Measurements from ENCODE around the gene NIM1K. TPM values are rescaled to one million over a fixed set of nuclear protein-coding genes. Genes with fewer than 3 reads are reported as not detected.

The NIM1K gene
- total RNA-seq, 1 donor from 2014 or later: 0.25 TPM

GRCh38 chr5:43281840-43282658, 90.0 kb downstream of the NIM1K start:
- no peak overlapping the region for H3K27ac ChIP-seq (replicated peaks)
- H3K36me3 ChIP-seq: peaks cover 5% of the 10 kb centered on the region
- no peaks in the 10 kb centered on the region for H3K27me3 ChIP-seq (ENCODE audit: low read depth)
- no peak overlapping the region for H3K4me3 ChIP-seq
- H3K4me1 ChIP-seq: no peaks in the 10 kb centered on the region
- TF ChIP-seq, protein P1, sequence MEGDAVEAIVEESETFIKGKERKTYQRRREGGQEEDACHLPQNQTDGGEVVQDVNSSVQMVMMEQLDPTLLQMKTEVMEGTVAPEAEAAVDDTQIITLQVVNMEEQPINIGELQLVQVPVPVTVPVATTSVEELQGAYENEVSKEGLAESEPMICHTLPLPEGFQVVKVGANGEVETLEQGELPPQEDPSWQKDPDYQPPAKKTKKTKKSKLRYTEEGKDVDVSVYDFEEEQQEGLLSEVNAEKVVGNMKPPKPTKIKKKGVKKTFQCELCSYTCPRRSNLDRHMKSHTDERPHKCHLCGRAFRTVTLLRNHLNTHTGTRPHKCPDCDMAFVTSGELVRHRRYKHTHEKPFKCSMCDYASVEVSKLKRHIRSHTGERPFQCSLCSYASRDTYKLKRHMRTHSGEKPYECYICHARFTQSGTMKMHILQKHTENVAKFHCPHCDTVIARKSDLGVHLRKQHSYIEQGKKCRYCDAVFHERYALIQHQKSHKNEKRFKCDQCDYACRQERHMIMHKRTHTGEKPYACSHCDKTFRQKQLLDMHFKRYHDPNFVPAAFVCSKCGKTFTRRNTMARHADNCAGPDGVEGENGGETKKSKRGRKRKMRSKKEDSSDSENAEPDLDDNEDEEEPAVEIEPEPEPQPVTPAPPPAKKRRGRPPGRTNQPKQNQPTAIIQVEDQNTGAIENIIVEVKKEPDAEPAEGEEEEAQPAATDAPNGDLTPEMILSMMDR (IDR thresholded peaks at IDR 0.05; ENCODE audit: borderline replicate concordance): no peak
- no peaks in the 10 kb centered on the region for H3K9me3 ChIP-seq (replicated peaks)
- no peak for DNase-seq
- intact Hi-C loops (cut with micrococcal nuclease): no loop called here

DNA sequence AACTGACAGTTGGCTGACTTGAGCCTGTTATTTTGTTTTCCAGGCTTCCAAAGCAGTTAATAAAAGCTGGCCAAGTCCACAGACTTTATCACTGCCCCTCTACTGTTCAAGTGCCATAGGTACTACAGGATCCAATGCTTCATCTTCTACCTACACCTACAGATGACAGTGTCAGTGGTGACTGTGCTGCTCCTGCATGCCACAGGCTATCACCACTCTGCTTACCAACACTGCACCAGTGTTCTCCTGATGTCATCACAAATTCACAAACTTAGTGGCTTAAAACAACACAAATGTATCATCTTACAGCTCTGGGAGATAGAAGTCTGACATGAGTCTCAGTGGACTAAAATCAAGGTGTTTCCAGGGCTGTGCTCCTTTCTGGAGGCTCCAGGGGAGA, 94.6 kb downstream of the NIM1K start:
- TF ChIP-seq, protein P1 (IDR thresholded peaks at IDR 0.05; ENCODE audit: borderline replicate concordance): no peak
- Histone ChIP-seq H3K4me3 (no peak overlapping the region), H3K36me3 (peaks cover 35% of the 10 kb centered on the region), H3K27ac (replicated peaks) (no peak overlapping the region), H3K9me3 (replicated peaks) (no peaks in the 10 kb centered on the region), H3K4me1 (peaks cover 27% of the 10 kb centered on the region), H3K27me3 (ENCODE audit: low read depth) (no peaks in the 10 kb centered on the region)
- DNase-seq: no peak
- intact Hi-C loops (cut with micrococcal nuclease): no loop called here

DNA sequence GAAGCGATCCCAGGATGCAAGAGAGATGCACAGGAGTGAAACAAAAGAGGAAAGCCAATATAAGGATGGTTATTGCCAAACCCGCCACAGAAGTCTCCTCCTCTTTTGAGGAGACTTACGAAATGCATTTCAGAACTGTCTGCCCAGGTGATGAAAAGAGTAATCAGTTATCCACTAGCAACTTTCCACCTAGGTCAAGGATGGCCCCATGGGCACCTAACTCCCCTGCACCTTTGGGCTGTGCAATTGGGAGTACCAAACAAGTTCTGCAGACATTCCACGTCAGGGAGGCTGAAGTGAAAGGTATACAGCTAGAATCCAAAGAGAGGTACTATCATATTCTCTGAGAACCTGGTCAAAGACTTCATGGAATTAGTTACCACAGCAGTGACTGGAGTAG, 95.5 kb downstream of the NIM1K start:
- Histone ChIP-seq H3K4me3 (no peak overlapping the region), H3K9me3 (replicated peaks) (no peaks in the 10 kb centered on the region), H3K4me1 (peaks cover 27% of the 10 kb centered on the region), H3K27me3 (ENCODE audit: low read depth) (no peaks in the 10 kb centered on the region), H3K27ac (replicated peaks) (no peak overlapping the region), H3K36me3 (peaks cover 44% of the 10 kb centered on the region)
- intact Hi-C loops (cut with micrococcal nuclease): no loop called here
- no peak for DNase-seq
- TF ChIP-seq, protein P1 (IDR thresholded peaks at IDR 0.05; ENCODE audit: borderline replicate concordance): no peak

GRCh38 chr5:43288269-43288831, 96.3 kb downstream of the NIM1K start:
- Histone ChIP-seq H3K27me3 (ENCODE audit: low read depth) (no peaks in the 10 kb centered on the region), H3K9me3 (replicated peaks) (no peaks in the 10 kb centered on the region), H3K36me3 (peaks cover 52% of the 10 kb centered on the region), H3K4me1 (peaks cover 27% of the 10 kb centered on the region), H3K27ac (replicated peaks) (no peak overlapping the region), H3K4me3 (no peak overlapping the region)
- DNase-seq: no peak
- TF ChIP-seq, protein P1 (IDR thresholded peaks at IDR 0.05; ENCODE audit: borderline replicate concordance): no peak
- intact Hi-C loops (cut with micrococcal nuclease): no loop called here

DNA sequence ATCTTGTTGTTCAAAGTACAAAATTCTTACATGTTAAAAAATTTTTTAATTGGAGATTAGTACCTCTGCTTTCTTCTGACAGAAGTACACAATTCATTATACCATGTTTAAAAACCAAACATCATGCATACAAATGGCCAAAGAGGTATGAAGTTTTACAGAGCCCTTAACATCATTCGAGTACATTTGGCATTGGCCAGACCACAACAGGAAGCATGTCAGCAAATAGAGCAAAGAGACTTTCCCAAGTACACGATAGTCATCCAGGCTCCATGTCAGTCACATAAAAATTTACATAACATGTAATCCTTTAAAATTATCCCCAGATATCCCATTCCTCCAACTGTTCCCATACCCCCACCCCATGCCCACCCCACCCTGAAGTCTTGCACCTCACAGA, 98.7 kb downstream of the NIM1K start:
- Histone ChIP-seq H3K9me3 (replicated peaks) (no peaks in the 10 kb centered on the region), H3K4me3 (no peak overlapping the region), H3K27me3 (ENCODE audit: low read depth) (no peaks in the 10 kb centered on the region), H3K36me3 (peaks cover 76% of the 10 kb centered on the region), H3K27ac (replicated peaks) (no peak overlapping the region), H3K4me1 (peaks cover 39% of the 10 kb centered on the region)
- intact Hi-C loops (cut with micrococcal nuclease): no loop called here
- DNase-seq: no peak
- TF ChIP-seq, protein P1 (IDR thresholded peaks at IDR 0.05; ENCODE audit: borderline replicate concordance): no peak
